WTC11 (cell line): Measurements from ENCODE around the gene LYSMD1. TPM values are rescaled to one million over a fixed set of nuclear protein-coding genes. Genes with fewer than 3 reads are reported as not detected.
A peak's percentile ranks its signal among the peaks of the same experiment; 100 is the strongest.
"Not testable (repeated sequence)": the region's sequence is repeated elsewhere in the genome, so short reads cannot be mapped to it uniquely, and the experiment has no call there.

ENCODE experiments used
- ATAC-seq: fragments of 200-7000 bp; cut with Tn5 transposase; 2 replicates; pipeline ENCODE4 v1.10.0; 2021; ENCODE audit warnings: mild to moderate bottlenecking, moderate library complexity
- CTCF ChIA-PET: fragments of 300-600 bp; sonication (Branson Sonifier 250); formaldehyde crosslinking; loops from one replicate; lab custom pipeline; 2021; ENCODE audit warnings: antibody characterized with exemption; lab: Charles Lee
- POLR2A ChIA-PET: fragments of 350-600 bp; sonication (Branson Sonifier 250); formaldehyde crosslinking; loops from one replicate; lab custom pipeline; 2021; ENCODE audit warnings: antibody characterized with exemption; lab: Charles Lee
- DNase-seq: peaks from one replicate; pipeline ENCODE4 v3.0.0; 2021; ENCODE audit warnings: low spot score
- H3K27ac Mint-ChIP-seq: 2 replicates; pipeline ENCODE4 v1.8.0; 2021; ENCODE audit warnings: mixed read lengths
- H3K27me3 Mint-ChIP-seq: 2 replicates; pipeline ENCODE4 v1.8.0; 2021; ENCODE audit warnings: low read depth, mild to moderate bottlenecking, moderate library complexity, mixed read lengths
- H3K36me3 Mint-ChIP-seq: 2 replicates; pipeline ENCODE4 v1.8.0; 2021; ENCODE audit warnings: mixed read lengths
- H3K4me1 Mint-ChIP-seq: 2 replicates; pipeline ENCODE4 v1.8.0; 2022; ENCODE audit warnings: mixed read lengths
- H3K4me3 Mint-ChIP-seq: 2 replicates; pipeline ENCODE4 v1.8.0; 2021; ENCODE audit warnings: mild to moderate bottlenecking, moderate library complexity, mixed read lengths
- H3K9me3 Mint-ChIP-seq: 2 replicates; pipeline ENCODE4 v1.8.0; 2021; ENCODE audit warnings: mixed read lengths
- ATF2 ChIP-seq: sonication (generic); formaldehyde crosslinking; IDR thresholded peaks from 2 replicates; pipeline ENCODE4 v1.8.1; 2022; ENCODE audit warnings: low read depth, missing genetic modification reagents, borderline replicate concordance
- CTCF ChIP-seq: fragments of 200-600 bp; IDR thresholded peaks from 2 replicates; pipeline ENCODE4 v1.8.0; 2022; ENCODE audit warnings: antibody characterized with exemption
- EMX1 ChIP-seq: fragments of 250-450 bp; sonication (Bioruptor Pico); IDR thresholded peaks from 2 replicates; pipeline ENCODE4 v1.8.0; 2021; ENCODE audit warnings: mild to moderate bottlenecking
- PRDM15 ChIP-seq: sonication (generic); formaldehyde crosslinking; IDR thresholded peaks from 2 replicates; pipeline ENCODE4 v1.8.0; 2022; ENCODE audit warnings: missing genetic modification reagents
- RORB ChIP-seq: fragments of 250-450 bp; sonication (Bioruptor Pico); IDR thresholded peaks from 2 replicates; pipeline ENCODE4 v1.9.0; 2021; ENCODE audit warnings: mild to moderate bottlenecking
- STAT6 ChIP-seq: sonication (generic); formaldehyde crosslinking; conservative IDR thresholded peaks from 2 replicates; pipeline ENCODE4 v1.8.1; 2023; ENCODE audit warnings: mild to moderate bottlenecking, low read depth, missing genetic modification reagents, moderate library complexity
- ZNF121 ChIP-seq: sonication (generic); formaldehyde crosslinking; IDR thresholded peaks from 2 replicates; pipeline ENCODE4 v1.8.0; 2023; ENCODE audit warnings: missing genetic modification reagents
- ZNF281 ChIP-seq: sonication (generic); formaldehyde crosslinking; IDR thresholded peaks from 2 replicates; pipeline ENCODE4 v1.8.0; 2023; ENCODE audit warnings: mild to moderate bottlenecking, missing genetic modification reagents
- total RNA-seq: library from RNA; stranded (reverse); gene quantifications from 3 replicates; pipeline ENCODE4 v1.2.3, GENCODE V29; 2021

LYSMD1 gene
- total RNA-seq, 1 experiment from 2014 or later, result 7.8 TPM

GRCh38 chr1:151210830-151211229 is 45.1 kb upstream of the LYSMD1 start:
- Mint-ChIP-seq H3K36me3 (peaks cover 24% of the 10 kb centered on the region), H3K27me3 (no peaks in the 10 kb centered on the region), H3K27ac (no peak overlapping the region), H3K4me1 (no peaks in the 10 kb centered on the region), H3K9me3 (no peaks in the 10 kb centered on the region)
- ATAC-seq (no peak), DNase-seq (no peak)
- ChIA-PET CTCF (interaction anchor here (1.3 kb wide), 1 partner anchor 21 kb away, joined by 3 read pairs; the partner anchor contains the start of gene VPS72), POLR2A (no interaction called here)
- TF ChIP-seq PRDM15, result no peak
- no peak for TF ChIP-seq EMX1 (CRISPR knock-in tag)
- TF ChIP-seq CTCF, result no peak
- TF ChIP-seq STAT6 (CRISPR knock-in tag), result no peak
- TF ChIP-seq ATF2 (CRISPR knock-in tag), result no peak
- no peak for TF ChIP-seq RORB (CRISPR knock-in tag)
- TF ChIP-seq ZNF281 (CRISPR knock-in tag), result no peak
- TF ChIP-seq, all 79 proteins: peak for 0
- H3K4me3 Mint-ChIP-seq, result no peak overlapping the region

- H3K4me3 Mint-ChIP-seq, ATAC-seq, CTCF ChIA-PET, H3K4me1 Mint-ChIP-seq, H3K27ac Mint-ChIP-seq, DNase-seq, H3K27me3 Mint-ChIP-seq, H3K9me3 Mint-ChIP-seq: not testable (repeated sequence)
- H3K36me3 Mint-ChIP-seq, result peaks cover 41% of the 10 kb centered on the region
- peak; percentile 59; the same call in 1 of the 2 replicates for TF ChIP-seq ZNF121 (CRISPR knock-in tag)
- POLR2A ChIA-PET, result interaction anchor here (0.5 kb wide), 1 partner anchor 612 kb away, joined by 4 read pairs; no protein-coding TSS in a partner anchor
Measured at GRCh38 chr1:151205381-151205965, 39.8 kb upstream of the LYSMD1 start.
